H1 (cell line): ENCODE data around the gene FHIP2A. TPM values are rescaled to one million over a fixed set of nuclear protein-coding genes. Genes with fewer than 3 reads are reported as not detected.

Source experiments
- EGR1 ChIP-seq: IDR thresholded peaks from 2 replicates; pipeline ENCODE4 v1.6.1; 2011; ENCODE audit warnings: low read depth, low read length, borderline replicate concordance
- NANOG ChIP-seq: IDR thresholded peaks from 2 replicates; pipeline ENCODE4 v1.6.1; 2011; ENCODE audit warnings: low read length, low read depth, mild to moderate bottlenecking, inconsistent platforms; ENCODE audit not compliant: insufficient read depth, poor library complexity, severe bottlenecking
- RNF2 ChIP-seq: fragments of 200-900, 300-1000 bp; sonication (generic); IDR thresholded peaks from 2 replicates; pipeline ENCODE4 v1.7.1; 2016; ENCODE audit warnings: borderline replicate concordance, low read depth, mild to moderate bottlenecking, antibody characterized with exemption, low read length; ENCODE audit not compliant: poor library complexity, severe bottlenecking; ENCODE audit errors: missing control alignments
- SP2 ChIP-seq: IDR thresholded peaks from 2 replicates; pipeline ENCODE4 v1.6.1; 2012; ENCODE audit warnings: mild to moderate bottlenecking, low read length, inconsistent platforms
- polyA plus RNA-seq, 7 experiments: library from polyadenylated mRNA; depleted of rRNA in 3 of 7; stranded (reverse) in 5 of 7; unstranded in 2 of 7; fragments of >200 nt in 5 of 7; fragments of 200-250 nt in 2 of 7; gene quantifications; 1 replicate in 5 of 7; 2 replicates in 1 of 7; 4 replicates in 1 of 7; pipeline versions ENCODE4 v1.2.1 to v1.2.3, GENCODE V29; 2011 to 2013; ENCODE audit warnings: missing spikeins in 2 of 7, mixed read lengths in 2 of 7
- total RNA-seq: library from RNA; stranded (reverse); fragmentation: NEBNext Ultra II Directional; extraction: Animal tissue kit (Norgen Biotek cat#: 25700); gene quantifications from 2 replicates; pipeline ENCODE4 v1.2.1, GENCODE V29; 2021

Gene FHIP2A
- total and polyA plus RNA-seq, 2 of the 8 experiments (the other 6 are each of a cell fraction or from before 2014, with no cell fraction given), result 4.5 to 15.0 TPM

DNA sequence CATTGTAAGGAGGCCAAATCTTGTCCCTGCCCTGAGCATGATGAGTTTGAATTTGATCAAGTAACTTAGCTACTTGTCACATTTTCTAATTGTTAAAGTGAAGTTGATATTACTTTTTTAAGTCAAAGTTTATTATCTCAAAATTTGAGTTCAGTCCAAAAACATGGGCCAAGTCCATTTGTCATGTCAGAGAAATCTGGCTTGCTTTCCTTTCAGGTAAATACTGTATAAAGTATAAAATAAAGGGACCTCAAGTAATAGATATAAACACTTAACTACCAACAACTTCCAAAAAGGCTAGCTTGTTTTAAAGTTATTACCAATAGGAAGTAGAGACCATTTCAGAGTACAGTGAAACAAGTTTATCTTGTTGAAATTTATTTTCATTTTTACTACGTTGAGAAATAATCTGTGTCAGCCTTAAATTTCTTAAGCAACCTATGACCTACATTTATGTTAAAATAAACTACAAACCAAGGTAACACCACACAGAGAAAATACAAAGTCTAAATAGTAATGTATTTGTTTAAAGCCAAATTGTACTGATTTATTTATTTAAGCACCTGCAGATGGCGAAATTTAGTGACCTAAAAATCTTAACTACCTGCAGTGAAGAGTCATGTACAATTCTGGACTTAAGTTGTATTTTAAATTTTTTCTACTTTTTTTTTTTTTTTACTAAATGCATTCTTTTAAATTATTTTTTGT is 36.5 kb downstream of the FHIP2A start (continued):
- TF ChIP-seq NANOG, result no peak
- TF ChIP-seq SP2, result no peak
- no peak for TF ChIP-seq RNF2
- TF ChIP-seq EGR1, result no peak
